Type B pancreatic cell (in vitro differentiated cells): ENCODE measurements around the gene KIAA1210. TPM values are rescaled to one million over a fixed set of nuclear protein-coding genes. Genes with fewer than 3 reads are reported as not detected.

Source experiments
- DNase-seq: peaks from one replicate; pipeline ENCODE4 v3.0.0; 2021; ENCODE audit warnings: mixed read lengths; ENCODE audit not compliant: unreplicated experiment; ENCODE audit errors: extremely low spot score
- H3K27ac Mint-ChIP-seq: 2 replicates; pipeline ENCODE4 v1.8.0; 2021; ENCODE audit warnings: mild to moderate bottlenecking, mixed read lengths
- H3K27me3 Mint-ChIP-seq: 2 replicates; pipeline ENCODE4 v1.8.0; 2021; ENCODE audit warnings: mixed read lengths
- H3K36me3 Mint-ChIP-seq: 2 replicates; pipeline ENCODE4 v1.8.0; 2021; ENCODE audit warnings: mixed read lengths
- H3K4me1 Mint-ChIP-seq: one replicate; pipeline ENCODE4 v1.8.0; 2021; ENCODE audit warnings: mixed read lengths; ENCODE audit not compliant: unreplicated experiment
- H3K4me3 Mint-ChIP-seq: 2 replicates; pipeline ENCODE4 v1.8.0; 2021; ENCODE audit warnings: mild to moderate bottlenecking, mixed read lengths
- H3K9me3 Mint-ChIP-seq: 2 replicates; pipeline ENCODE4 v1.8.0; 2021; ENCODE audit warnings: mixed read lengths
- CTCF ChIP-seq: fragments of 200-600 bp; sonication (generic); conservative IDR thresholded peaks from 2 replicates; pipeline ENCODE4 v1.5.0; 2021; ENCODE audit warnings: antibody characterized with exemption, mild to moderate bottlenecking
- total RNA-seq: library from RNA; stranded (reverse); gene quantifications from 2 replicates; pipeline ENCODE4 v1.2.1, GENCODE V29; 2021; ENCODE audit warnings: low replicate concordance

KIAA1210 gene
- total RNA-seq, 1 donor from 2014 or later = not detected

DNA sequence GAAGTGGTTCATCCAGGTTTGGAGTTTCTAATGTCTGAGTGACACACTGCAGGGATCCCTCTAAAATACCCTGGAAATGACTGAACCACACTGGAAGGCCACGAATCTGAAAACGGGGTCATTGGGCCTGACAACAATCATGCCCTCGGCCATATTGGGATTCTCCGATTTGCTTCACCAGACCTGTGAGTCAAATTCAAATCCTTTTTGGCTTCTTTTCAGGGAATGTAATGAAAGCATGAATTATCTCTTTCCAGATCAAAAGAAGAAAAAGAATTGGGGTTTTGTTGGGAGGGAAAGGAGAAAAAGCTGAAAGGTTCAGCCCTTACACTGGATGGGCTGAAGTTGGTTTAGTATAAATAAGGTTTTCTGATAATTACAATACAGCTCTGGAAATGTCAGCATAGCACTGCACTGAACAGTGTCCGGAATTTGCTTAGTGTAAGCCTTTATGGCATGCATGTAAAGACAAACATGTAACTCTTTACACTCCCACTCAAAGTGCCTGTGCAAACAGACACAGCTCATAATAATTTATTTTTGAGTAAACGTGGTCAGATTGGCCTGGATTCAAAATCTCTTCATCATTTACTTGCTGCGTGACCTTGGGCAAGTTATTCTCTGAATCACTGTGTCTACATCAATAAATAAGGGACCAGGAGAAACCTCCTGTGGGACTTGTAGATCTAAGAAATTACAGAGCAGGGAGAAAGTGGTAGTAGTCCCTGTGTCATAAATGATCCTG, 33.4 kb downstream of the KIAA1210 start:
- H3K4me1 Mint-ChIP-seq = no peaks in the 10 kb centered on the region
- H3K27ac Mint-ChIP-seq = no peak overlapping the region
- no peak for DNase-seq
- TF ChIP-seq CTCF = no peak
- H3K36me3 Mint-ChIP-seq = no peaks in the 10 kb centered on the region
- no peak overlapping the region for H3K4me3 Mint-ChIP-seq
- H3K9me3 Mint-ChIP-seq = peaks cover 4% of the 10 kb centered on the region
- no peaks in the 10 kb centered on the region for H3K27me3 Mint-ChIP-seq

GRCh38 chrX:119090627-119091026, 37.0 kb downstream of the KIAA1210 start:
- Mint-ChIP-seq H3K4me3 (no peak overlapping the region), H3K4me1 (no peaks in the 10 kb centered on the region), H3K27ac (no peak overlapping the region), H3K9me3 (no peaks in the 10 kb centered on the region), H3K36me3 (no peaks in the 10 kb centered on the region), H3K27me3 (no peaks in the 10 kb centered on the region)
- no peak for DNase-seq
- TF ChIP-seq CTCF = no peak

DNA sequence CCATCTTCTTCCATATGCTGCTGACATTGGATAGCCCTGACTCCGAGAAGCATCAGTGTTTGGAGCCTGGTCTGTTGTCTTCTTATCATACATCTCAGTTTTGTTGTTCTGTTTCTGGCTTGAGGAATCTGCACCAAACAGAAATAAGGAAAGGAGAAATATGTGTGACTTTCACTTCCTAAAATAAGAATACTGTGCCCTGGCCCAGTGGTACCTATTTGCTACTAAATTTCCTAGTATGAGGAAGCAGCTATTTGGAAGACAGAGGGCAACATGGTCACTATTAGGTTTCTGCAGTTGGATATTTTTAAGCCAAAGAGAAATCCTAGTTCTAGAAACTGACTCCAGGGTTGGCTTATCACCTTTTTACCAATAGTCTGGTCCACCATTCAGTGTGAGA, 38.0 kb downstream of the KIAA1210 start:
- Mint-ChIP-seq H3K27me3 (no peaks in the 10 kb centered on the region), H3K27ac (no peak overlapping the region), H3K9me3 (no peaks in the 10 kb centered on the region), H3K4me1 (no peaks in the 10 kb centered on the region), H3K4me3 (no peak overlapping the region), H3K36me3 (no peaks in the 10 kb centered on the region)
- TF ChIP-seq CTCF = no peak
- no peak for DNase-seq

GRCh38 chrX:119087121-119087520, 40.5 kb downstream of the KIAA1210 start:
- Mint-ChIP-seq H3K27ac (no peak overlapping the region), H3K4me1 (no peaks in the 10 kb centered on the region), H3K4me3 (no peak overlapping the region), H3K36me3 (no peaks in the 10 kb centered on the region), H3K27me3 (no peaks in the 10 kb centered on the region), H3K9me3 (no peaks in the 10 kb centered on the region)
- no peak for TF ChIP-seq CTCF
- no peak for DNase-seq

DNA sequence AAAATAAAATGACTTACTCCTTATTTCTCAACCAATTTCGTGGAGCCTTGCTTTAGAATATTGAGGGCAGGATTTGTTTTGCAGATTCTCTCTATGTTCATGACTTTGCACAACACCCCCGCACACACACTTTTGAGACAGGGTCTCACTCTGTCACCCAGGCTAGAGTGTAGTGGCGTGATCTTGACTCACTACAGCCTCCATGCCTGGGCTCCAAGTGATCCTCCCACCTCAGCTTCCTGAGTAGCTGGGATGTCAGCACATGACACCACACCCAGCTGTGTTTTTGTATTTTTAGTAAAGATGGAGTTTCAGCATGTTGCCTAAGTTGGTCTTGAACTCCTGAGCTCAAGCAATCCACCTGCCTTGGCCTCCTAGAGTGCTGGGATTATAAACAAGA, 42.8 kb downstream of the KIAA1210 start:
- no peaks in the 10 kb centered on the region for H3K9me3 Mint-ChIP-seq
- no peaks in the 10 kb centered on the region for H3K27me3 Mint-ChIP-seq
- no peak for DNase-seq
- no peak overlapping the region for H3K27ac Mint-ChIP-seq
- TF ChIP-seq CTCF = no peak
- no peaks in the 10 kb centered on the region for H3K4me1 Mint-ChIP-seq
- no peak overlapping the region for H3K4me3 Mint-ChIP-seq
- no peaks in the 10 kb centered on the region for H3K36me3 Mint-ChIP-seq
